HG02970 (cell line): ENCODE results near the gene ARHGEF39.
"Not testable (repeated sequence)": the region's sequence is repeated elsewhere in the genome, so short reads cannot be mapped to it uniquely, and the experiment has no call there.

Experiments
- ATAC-seq: cut with Tn5 transposase; IDR thresholded peaks from one replicate; pipeline ENCODE4 v1.9.1; 2021; ENCODE audit warnings: mild to moderate bottlenecking, moderate library complexity, moderate number of reproducible peaks; ENCODE audit not compliant: unreplicated experiment, low FRiP score

The ARHGEF39 gene

GRCh38 chr9:35628389-35628991, 36.5 kb downstream of the ARHGEF39 start:
- ATAC-seq: no peak

- ATAC-seq: no peak
Measured at GRCh38 chr9:35627575-35627974, 37.4 kb downstream of the ARHGEF39 start.

- ATAC-seq: no peak
Measured at GRCh38 chr9:35619800-35620158, 45.2 kb downstream of the ARHGEF39 start.

- ATAC-seq: no peak
Measured at GRCh38 chr9:35618854-35619799, 45.9 kb downstream of the ARHGEF39 start.

- no peak for ATAC-seq
Measured at GRCh38 chr9:35618325-35618727, 46.7 kb downstream of the ARHGEF39 start, which contains the start of gene CD72. CD72 (minus strand) TSS chr9:35618413; CDS start chr9:35618303, 110 bp downstream.

GRCh38 chr9:35617548-35617947, 47.4 kb downstream of the ARHGEF39 start:
- ATAC-seq: no peak

- no peak for ATAC-seq
Measured at GRCh38 chr9:35616681-35617459, 48.1 kb downstream of the ARHGEF39 start.

GRCh38 chr9:35615981-35616680, 48.9 kb downstream of the ARHGEF39 start:
- no peak for ATAC-seq

GRCh38 chr9:35612843-35613242, 52.2 kb downstream of the ARHGEF39 start:
- no peak for ATAC-seq

- not testable (repeated sequence) for ATAC-seq
Measured at GRCh38 chr9:35612066-35612465, 52.9 kb downstream of the ARHGEF39 start.

GRCh38 chr9:35611230-35611797, 53.7 kb downstream of the ARHGEF39 start:
- ATAC-seq: no peak

- no peak for ATAC-seq
Measured at GRCh38 chr9:35609820-35610163, 55.2 kb downstream of the ARHGEF39 start.
